ENCODE data around the gene LPAR1.
A peak's percentile ranks its signal among the peaks of the same experiment; 100 is the strongest.

LPAR1 gene

DNA sequence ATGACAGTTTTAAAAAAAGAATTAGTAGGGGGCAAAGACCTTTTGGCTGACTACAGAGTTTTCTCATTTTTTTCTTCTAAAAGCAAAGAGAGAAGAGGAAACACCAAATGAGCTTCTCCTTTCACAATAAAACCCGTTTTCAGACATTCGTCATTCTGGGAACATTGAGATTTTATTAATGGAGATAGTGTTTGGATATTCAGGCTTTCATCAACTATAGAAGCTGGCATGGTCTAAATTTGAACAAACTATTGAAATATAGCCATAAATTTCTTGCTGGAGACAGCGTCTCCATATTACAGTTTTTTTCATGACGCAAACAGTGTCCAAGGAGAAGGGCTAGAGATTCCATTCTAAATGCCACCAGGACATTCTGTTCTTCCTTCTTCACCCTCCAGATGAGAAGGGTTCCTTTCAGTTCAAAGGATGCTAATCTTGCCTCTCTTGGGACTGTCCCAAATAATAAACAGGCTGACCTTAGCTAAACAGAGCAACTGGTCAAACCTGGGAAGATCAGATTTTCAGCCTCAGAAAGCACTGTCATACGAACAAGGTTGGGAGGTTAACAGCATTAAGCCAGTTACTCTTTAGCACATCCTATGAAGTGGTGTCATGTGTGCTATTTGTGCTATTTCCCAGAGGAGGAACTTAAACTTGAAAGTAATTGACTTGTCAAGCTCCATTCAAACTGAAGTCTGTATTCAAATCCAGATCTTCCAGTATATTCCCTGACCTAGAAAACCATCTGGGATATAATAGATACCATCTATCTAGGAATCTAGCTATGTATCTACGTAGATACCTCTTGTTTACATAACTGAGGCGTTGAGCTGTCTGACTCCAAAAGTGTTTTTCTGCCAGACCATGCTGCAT, 125.6 kb downstream of the LPAR1 start:
- DNase-seq: no peak

DNA sequence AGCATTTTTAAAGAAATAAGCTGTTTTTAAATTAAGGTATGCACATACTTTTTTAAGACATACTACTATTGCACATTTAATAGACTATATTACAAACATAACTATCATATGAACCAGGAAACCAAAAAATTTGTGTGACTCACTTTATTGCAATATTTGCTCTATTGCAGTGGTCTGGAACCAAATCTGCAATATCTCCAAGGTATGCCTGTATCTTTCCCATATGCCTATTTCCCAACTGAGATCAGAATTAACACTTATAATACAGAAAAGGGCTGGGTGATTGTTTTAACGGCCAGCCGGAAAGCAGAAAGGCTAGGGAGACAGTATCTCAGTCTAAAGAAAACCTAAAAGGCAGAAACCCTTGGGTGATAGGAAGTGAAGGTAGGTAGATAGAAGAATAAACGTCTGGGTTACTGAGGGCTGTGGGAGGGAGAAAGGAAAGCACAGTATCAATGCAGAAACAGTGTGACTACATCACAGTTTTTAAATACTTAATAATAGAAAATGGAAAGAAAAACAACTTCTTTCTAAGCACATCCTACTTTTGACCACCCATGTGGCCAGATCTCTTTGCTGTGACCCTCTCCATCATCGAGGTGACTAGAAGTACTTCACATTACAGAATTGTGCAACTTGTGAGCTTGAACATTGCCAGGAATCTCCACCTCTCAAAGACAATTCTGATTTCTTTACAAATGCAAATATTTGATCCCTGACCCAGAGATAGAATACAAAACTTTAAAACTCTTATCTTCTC, 126.4 kb downstream of the LPAR1 start:
- no peak for DNase-seq

DNA sequence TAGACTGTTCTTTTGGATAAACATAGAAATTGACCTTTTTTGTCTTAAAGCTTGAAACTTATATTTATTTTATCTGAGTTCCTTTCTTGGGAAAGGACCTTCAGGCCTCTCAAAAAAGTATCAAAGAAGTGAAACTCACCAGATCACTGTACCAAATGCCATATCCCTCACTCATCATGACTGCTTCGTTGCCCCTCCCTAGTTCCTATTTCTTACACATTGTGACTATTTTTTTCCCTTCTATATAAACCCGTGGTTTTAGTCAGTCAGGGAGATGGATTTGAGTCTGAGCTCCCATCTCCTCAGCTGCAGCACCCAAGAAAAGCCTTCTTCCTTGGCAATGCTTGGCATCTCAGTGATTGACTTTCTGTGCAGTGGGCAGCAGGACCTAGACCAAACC, 129.4 kb downstream of the LPAR1 start:
- no peak for DNase-seq

GRCh38 chr9:110900917-110901316, 137.4 kb downstream of the LPAR1 start:
- no peak for DNase-seq

GRCh38 chr9:110900456-110900855, 137.8 kb downstream of the LPAR1 start:
- DNase-seq: no peak

DNA sequence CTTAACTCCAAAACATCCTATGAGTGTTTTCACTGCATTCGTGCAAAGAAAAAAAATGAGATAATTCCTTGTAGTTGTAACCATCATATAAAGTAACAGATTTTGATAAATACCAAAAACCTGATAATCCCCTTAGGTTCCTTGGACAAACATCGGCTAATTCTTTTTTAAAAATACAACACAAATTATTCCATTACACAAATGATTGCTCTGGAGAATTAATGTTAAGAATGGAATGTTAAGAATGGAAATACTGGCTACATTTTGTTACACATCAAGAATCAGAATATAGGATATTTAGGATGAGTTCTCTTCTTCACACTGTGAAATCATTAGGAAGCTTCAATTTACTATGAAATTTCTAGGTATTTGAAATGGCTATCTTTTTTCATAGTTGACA, 139.4 kb downstream of the LPAR1 start:
- DNase-seq: no peak

DNA sequence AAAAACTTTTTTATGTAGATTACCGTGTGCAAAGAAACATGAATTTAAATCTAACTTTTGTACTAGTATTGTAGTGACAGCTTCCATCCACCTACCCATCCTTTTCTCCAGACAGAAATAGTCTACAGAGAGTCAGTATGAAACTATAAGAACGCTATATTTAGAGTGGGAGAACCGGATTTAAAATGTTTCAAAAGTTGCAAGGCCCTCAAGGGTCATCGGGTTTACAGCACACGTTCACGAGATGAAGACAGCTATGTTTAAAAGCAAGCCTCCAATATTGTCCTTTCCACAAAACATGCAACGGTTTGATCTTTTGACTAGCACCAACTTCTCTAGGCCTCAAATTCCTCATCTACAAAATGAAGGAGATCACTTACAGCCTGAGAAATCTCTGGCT, 139.9 kb downstream of the LPAR1 start:
- DNase-seq: no peak

GRCh38 chr9:110897943-110898342, 140.3 kb downstream of the LPAR1 start:
- DNase-seq: no peak

GRCh38 chr9:110895147-110895905, 142.9 kb downstream of the LPAR1 start:
- no peak for DNase-seq

GRCh38 chr9:110894731-110895130, 143.5 kb downstream of the LPAR1 start:
- DNase-seq: no peak

DNA sequence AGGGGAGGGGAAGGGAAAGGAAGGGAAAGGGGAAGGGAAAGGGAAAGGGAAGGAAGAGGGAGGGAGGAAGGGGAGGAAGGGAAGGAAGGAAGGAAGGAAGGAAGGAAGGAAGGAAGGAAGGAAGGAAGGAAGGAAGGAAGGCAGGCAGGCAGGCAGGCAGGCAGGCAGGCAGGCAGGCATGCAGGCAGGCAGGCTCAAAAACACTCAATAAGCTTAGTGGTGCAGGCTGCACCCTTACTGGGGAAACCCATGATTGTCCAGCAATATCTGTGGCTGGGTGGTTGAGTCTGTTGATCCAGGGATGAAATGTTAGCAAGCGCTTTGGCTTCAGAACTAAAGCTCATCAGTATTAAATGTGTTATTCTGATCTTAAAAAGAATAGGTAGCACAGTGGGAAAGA, 145.6 kb downstream of the LPAR1 start:
- DNase-seq: no peak

DNA sequence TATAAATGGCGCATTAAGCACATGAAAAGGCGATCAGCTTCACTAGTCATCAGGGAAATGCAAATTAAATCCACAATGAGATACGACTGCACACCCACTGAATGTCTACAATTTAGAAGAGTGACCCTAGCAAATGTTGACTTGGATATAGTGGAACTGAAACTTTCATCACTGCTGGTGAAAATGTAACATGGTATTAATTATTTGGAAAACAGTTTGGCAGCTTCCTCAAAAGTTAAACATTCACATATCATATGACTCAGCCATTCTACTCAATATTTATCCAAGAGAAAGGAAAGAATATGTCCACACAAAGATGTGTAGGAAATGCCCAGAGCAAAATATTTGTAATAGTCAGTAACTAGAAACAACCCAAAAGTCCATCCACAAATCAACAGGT, 146.5 kb downstream of the LPAR1 start:
- no peak for DNase-seq

GRCh38 chr9:110890416-110890815, 147.9 kb downstream of the LPAR1 start:
- no peak for DNase-seq

DNA sequence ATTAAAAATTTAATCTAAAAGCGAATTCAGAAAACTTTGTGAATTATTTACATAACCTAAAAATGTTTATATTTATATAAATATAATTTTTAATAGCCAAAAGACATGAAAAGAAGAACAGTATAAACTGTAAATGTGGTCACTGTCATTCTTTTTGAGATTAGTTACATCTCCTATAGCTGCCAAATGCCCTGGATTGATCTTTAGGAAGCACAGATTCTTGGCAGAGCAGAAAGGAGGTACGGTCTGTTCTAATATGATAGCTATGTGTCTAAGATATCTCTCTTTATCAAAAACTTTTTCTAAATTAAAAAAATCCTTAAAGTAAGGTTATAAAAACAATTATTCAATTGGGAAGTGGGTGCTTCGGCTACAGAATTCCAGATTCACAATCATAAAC, 151.0 kb downstream of the LPAR1 start:
- no peak for DNase-seq

DNA sequence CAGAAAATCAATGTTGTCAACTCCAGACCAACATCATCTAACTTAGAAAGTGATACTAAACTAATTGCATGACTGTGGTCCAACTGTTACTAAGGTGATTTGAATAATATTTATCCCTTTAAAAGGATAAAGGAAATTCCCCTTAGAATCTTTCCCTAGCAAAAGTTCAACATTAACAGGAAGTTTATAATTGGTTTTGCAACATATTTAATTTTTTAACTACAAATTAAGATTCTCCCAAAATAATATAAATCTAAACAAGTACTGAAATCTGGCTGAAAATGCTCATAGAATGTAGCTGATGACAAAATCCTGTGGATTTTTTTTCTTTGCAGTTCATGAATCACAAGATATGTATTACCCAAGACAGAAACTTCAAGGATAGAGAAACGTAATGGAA, 151.4 kb downstream of the LPAR1 start:
- DNase-seq: no peak

DNA sequence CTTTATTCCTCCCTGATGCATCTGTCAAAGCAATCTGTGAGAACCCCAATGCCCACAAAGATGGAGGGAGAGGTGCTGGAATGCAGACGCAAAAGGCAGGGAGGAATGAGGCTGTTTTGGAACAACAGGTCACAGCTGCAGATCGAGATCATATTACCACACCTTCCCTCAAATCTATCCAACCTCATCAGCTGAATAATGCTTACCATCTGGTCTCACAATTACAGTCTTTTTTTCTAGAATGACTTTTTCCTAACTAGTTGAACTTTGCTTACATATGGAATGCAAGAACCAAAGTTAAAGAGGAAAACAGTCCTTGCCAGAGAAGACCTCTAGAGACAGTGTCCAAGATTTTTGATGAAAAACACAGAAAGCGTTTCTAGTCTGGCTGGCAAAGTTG, 158.1 kb downstream of the LPAR1 start:
- no peak for DNase-seq

- no peak for DNase-seq
Observed at GRCh38 chr9:110877374-110877773, 160.9 kb downstream of the LPAR1 start.

- DNase-seq: no peak
Observed at GRCh38 chr9:110876929-110877328, 161.3 kb downstream of the LPAR1 start.

- DNase-seq: peak; percentile 2
Observed at GRCh38 chr9:110874963-110875674, 163.2 kb downstream of the LPAR1 start.

DNA sequence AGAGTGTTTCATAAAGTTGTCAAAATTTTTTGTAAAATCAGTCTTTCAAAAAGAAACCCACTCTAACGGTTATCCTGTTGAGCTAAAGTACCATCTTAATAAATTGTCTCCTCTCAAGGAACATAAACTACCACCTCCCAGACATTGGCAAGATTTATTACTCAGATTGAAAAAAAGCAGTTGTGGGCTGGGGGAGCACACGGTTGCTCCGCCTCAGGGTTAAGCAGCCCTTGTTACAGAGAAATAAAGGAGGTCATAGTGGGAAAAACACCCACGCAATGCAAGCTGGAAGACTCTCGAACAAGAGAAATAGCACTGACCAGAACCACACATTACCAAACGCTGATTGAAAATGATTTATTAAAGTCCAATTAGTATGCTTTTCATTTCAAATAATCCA, 165.3 kb downstream of the LPAR1 start:
- DNase-seq: no peak

- DNase-seq: no peak
Observed at GRCh38 chr9:110871736-110872135, 166.5 kb downstream of the LPAR1 start.

- no peak for DNase-seq
Observed at GRCh38 chr9:110869931-110870330, 168.3 kb downstream of the LPAR1 start.

DNA sequence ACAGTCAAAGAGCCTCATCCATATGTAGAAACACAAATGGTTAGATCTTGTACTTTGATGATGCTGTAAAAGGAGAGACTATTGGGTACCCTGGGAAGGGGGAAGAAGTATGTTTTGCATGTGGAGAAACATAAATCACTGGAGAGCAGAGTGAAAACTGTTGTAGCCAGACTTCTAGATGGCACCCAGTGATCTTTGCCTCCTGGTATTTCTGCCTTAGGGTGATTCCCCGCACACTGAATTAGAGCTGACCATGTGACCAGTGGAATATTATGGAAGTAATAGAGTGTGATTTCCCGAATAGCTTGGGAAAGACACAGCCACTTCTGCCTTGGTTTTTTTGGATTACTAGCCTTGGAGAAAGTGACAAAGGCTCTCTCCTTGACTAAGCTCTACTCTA, 174.3 kb downstream of the LPAR1 start:
- DNase-seq: no peak
